Neutrophil (primary cell): ENCODE data around the gene TRPV5.

Experiments used
- H3K27ac ChIP-seq: fragments of 200-600 bp; sonication (generic); 2 replicates; pipeline ENCODE4 v1.5.1; 2016; ENCODE audit warnings: mild to moderate bottlenecking, moderate library complexity
- H3K27me3 ChIP-seq: fragments of 200-600 bp; sonication (generic); 2 replicates; pipeline ENCODE4 v1.6.0; 2016; ENCODE audit warnings: mild to moderate bottlenecking
- H3K36me3 ChIP-seq: fragments of 200-600 bp; sonication (generic); 2 replicates; pipeline ENCODE4 v1.5.1; 2017
- H3K4me1 ChIP-seq, 2 experiments: fragments of 200-600 bp in 1 of 2; sonication (generic) in 1 of 2; 1 replicate in 1 of 2; 2 replicates in 1 of 2; pipeline versions ENCODE4 v1.5.1 to v1.6.1; 2013 to 2016; ENCODE audit warnings: low read depth in 1 of 2, low read length in 1 of 2, mild to moderate bottlenecking in 1 of 2, moderate library complexity in 1 of 2; ENCODE audit not compliant: control insufficient read depth in 1 of 2, insufficient read depth in 1 of 2
- H3K4me3 ChIP-seq, 2 experiments: fragments of 200-600 bp in 1 of 2; sonication (generic) in 1 of 2; 1 replicate in 1 of 2; 2 replicates in 1 of 2; pipeline ENCODE4 v1.5.1; 2013 to 2016; ENCODE audit warnings: low read depth in 1 of 2, low read length in 1 of 2, mild to moderate bottlenecking in 1 of 2, moderate library complexity in 1 of 2
- H3K9me3 ChIP-seq: fragments of 200-600 bp; sonication (generic); 2 replicates; pipeline ENCODE4 v1.5.1; 2016
- CTCF ChIP-seq: fragments of 200-600 bp; sonication (generic); IDR thresholded peaks from 2 replicates; pipeline ENCODE4 v1.5.1; 2016; ENCODE audit warnings: antibody characterized with exemption

TRPV5 gene

GRCh38 chr7:142880876-142881505 lies 52.6 kb downstream of the TRPV5 start:
- H3K27ac ChIP-seq = no peak overlapping the region
- peak; percentile 85 for TF ChIP-seq CTCF
- no peaks in the 10 kb centered on the region for H3K9me3 ChIP-seq

GRCh38 chr7:142879060-142879459 lies 54.5 kb downstream of the TRPV5 start:
- Histone ChIP-seq H3K36me3 (no peaks in the 10 kb centered on the region), H3K4me1 (no peaks in the 10 kb centered on the region), H3K27ac (no peak overlapping the region), H3K9me3 (no peaks in the 10 kb centered on the region), H3K4me3 (no peak overlapping the region), H3K27me3 (no peaks in the 10 kb centered on the region)
- TF ChIP-seq CTCF = no peak

More at GRCh38 chr7:142880876-142881505, 52.6 kb downstream of the TRPV5 start:
- Histone ChIP-seq H3K36me3 (no peaks in the 10 kb centered on the region), H3K27me3 (no peaks in the 10 kb centered on the region), H3K4me3 (no peak overlapping the region), H3K4me1 (no peaks in the 10 kb centered on the region)

GRCh38 chr7:142878315-142878714 lies 55.2 kb downstream of the TRPV5 start:
- Histone ChIP-seq H3K4me1 (no peaks in the 10 kb centered on the region), H3K4me3 (no peak overlapping the region), H3K36me3 (no peaks in the 10 kb centered on the region), H3K9me3 (no peaks in the 10 kb centered on the region), H3K27ac (no peak overlapping the region), H3K27me3 (no peaks in the 10 kb centered on the region)
- no peak for TF ChIP-seq CTCF

GRCh38 chr7:142876991-142877910 lies 56.3 kb downstream of the TRPV5 start:
- no peaks in the 10 kb centered on the region for H3K27me3 ChIP-seq
- no peak for TF ChIP-seq CTCF

GRCh38 chr7:142876236-142876960 lies 57.1 kb downstream of the TRPV5 start:
- Histone ChIP-seq H3K9me3 (no peaks in the 10 kb centered on the region), H3K36me3 (peaks cover 4% of the 10 kb centered on the region), H3K4me3 (no peak overlapping the region), H3K27ac (no peak overlapping the region), H3K27me3 (no peaks in the 10 kb centered on the region), H3K4me1 (no peaks in the 10 kb centered on the region)
- no peak for TF ChIP-seq CTCF

More at GRCh38 chr7:142876991-142877910, 56.3 kb downstream of the TRPV5 start:
- Histone ChIP-seq H3K27ac (no peak overlapping the region), H3K9me3 (no peaks in the 10 kb centered on the region), H3K36me3 (no peaks in the 10 kb centered on the region), H3K4me1 (no peaks in the 10 kb centered on the region), H3K4me3 (no peak overlapping the region)
